Neural progenitor cell (in vitro differentiated cells): ENCODE data around the gene MYCBPAP. TPM values are rescaled to one million over a fixed set of nuclear protein-coding genes. Genes with fewer than 3 reads are reported as not detected.

Source experiments
- DNase-seq: peaks from one replicate; pipeline ENCODE4 v3.0.0-alpha.2; 2016; ENCODE audit warnings: low spot score
- H2AFZ ChIP-seq: fragments of 200-600 bp; sonication (generic); replicated peaks from 2 replicates; pipeline ENCODE4 v1.6.1; 2016; ENCODE audit warnings: antibody characterized with exemption
- H3F3A ChIP-seq: fragments of 200-600 bp; sonication (generic); 2 replicates; pipeline ENCODE4 v1.6.1; 2016; ENCODE audit warnings: antibody characterized with exemption, low read depth
- H3K27ac ChIP-seq: fragments of 200-600 bp; sonication (generic); 2 replicates; pipeline ENCODE4 v1.5.1; 2016; ENCODE audit warnings: mild to moderate bottlenecking
- H3K27me3 ChIP-seq: fragments of 200-600 bp; sonication (generic); 2 replicates; pipeline ENCODE4 v1.6.1; 2016; ENCODE audit warnings: mild to moderate bottlenecking, moderate library complexity
- H3K36me3 ChIP-seq: fragments of 200-600 bp; sonication (generic); 2 replicates; pipeline ENCODE4 v1.5.1; 2016
- H3K4me1 ChIP-seq: fragments of 200-600 bp; sonication (generic); 2 replicates; pipeline ENCODE4 v1.6.1; 2016; ENCODE audit warnings: mixed run types
- H3K4me2 ChIP-seq: fragments of 200-600 bp; sonication (generic); 2 replicates; pipeline ENCODE4 v1.6.1; 2016
- H3K4me3 ChIP-seq: fragments of 200-600 bp; sonication (generic); 2 replicates; pipeline ENCODE4 v1.5.1; 2016
- H3K79me2 ChIP-seq: fragments of 200-600 bp; sonication (generic); 2 replicates; pipeline ENCODE4 v1.6.1; 2016; ENCODE audit warnings: low read depth
- H3K9ac ChIP-seq: fragments of 200-600 bp; sonication (generic); 2 replicates; pipeline ENCODE4 v1.6.1; 2016
- H3K9me3 ChIP-seq: fragments of 200-600 bp; sonication (generic); 2 replicates; pipeline ENCODE4 v1.5.1; 2016; ENCODE audit warnings: low read depth
- H4K20me1 ChIP-seq: fragments of 200-600 bp; sonication (generic); 2 replicates; pipeline ENCODE4 v1.6.1; 2016; ENCODE audit warnings: low read depth
- H3K27ac Mint-ChIP-seq: 3 replicates; pipeline ENCODE4 v1.8.0; 2021; ENCODE audit warnings: mixed read lengths
- H3K27me3 Mint-ChIP-seq: 2 replicates; pipeline ENCODE4 v1.8.0; 2022; ENCODE audit warnings: low read depth, mild to moderate bottlenecking, inconsistent platforms, moderate library complexity, mixed read lengths; ENCODE audit not compliant: insufficient read depth
- H3K36me3 Mint-ChIP-seq: 3 replicates; pipeline ENCODE4 v1.8.0; 2021; ENCODE audit warnings: mixed read lengths
- H3K4me1 Mint-ChIP-seq: 3 replicates; pipeline ENCODE4 v1.8.0; 2021; ENCODE audit warnings: mixed read lengths
- H3K4me3 Mint-ChIP-seq: 3 replicates; pipeline ENCODE4 v1.8.0; 2021; ENCODE audit warnings: mild to moderate bottlenecking, moderate library complexity, mixed read lengths
- H3K9me3 Mint-ChIP-seq: 3 replicates; pipeline ENCODE4 v1.8.0; 2020; ENCODE audit warnings: mixed read lengths
- CTCF ChIP-seq: fragments of 200-600 bp; sonication (generic); IDR thresholded peaks from 2 replicates; pipeline ENCODE4 v1.5.1; 2017; ENCODE audit warnings: antibody characterized with exemption, mild to moderate bottlenecking
- EZH2 ChIP-seq: fragments of 200-600 bp; sonication (generic); IDR thresholded peaks from 2 replicates; pipeline ENCODE4 v1.6.1; 2017; ENCODE audit warnings: antibody characterized with exemption, mild to moderate bottlenecking, moderate library complexity
- EZH2phosphoT487 ChIP-seq: fragments of 200-600 bp; sonication (generic); IDR thresholded peaks from 2 replicates; pipeline ENCODE4 v1.6.1; 2017; ENCODE audit warnings: antibody characterized with exemption
- total RNA-seq: library from RNA; depleted of rRNA; stranded (reverse); fragments of >200 nt; gene quantifications from 2 replicates; pipeline ENCODE4 v1.2.3, GENCODE V29; 2015; ENCODE audit warnings: low replicate concordance

The MYCBPAP gene
- total RNA-seq, 1 donor from 2014 or later, result 3.5 TPM

- no peaks in the 10 kb centered on the region for H3K79me2 ChIP-seq
- peaks cover 24% of the 10 kb centered on the region for H3K4me1 Mint-ChIP-seq
- no peak for DNase-seq
- H3K4me1 ChIP-seq, result peaks cover 19% of the 10 kb centered on the region
- H3K27ac ChIP-seq, result no peak overlapping the region
- no peaks in the 10 kb centered on the region for H3K9me3 Mint-ChIP-seq
- H3K27me3 ChIP-seq, result peaks cover 30% of the 10 kb centered on the region
- H3K36me3 ChIP-seq, result no peaks in the 10 kb centered on the region
- H3K36me3 Mint-ChIP-seq, result peaks cover 2% of the 10 kb centered on the region
- H3K27me3 Mint-ChIP-seq, result peaks cover 26% of the 10 kb centered on the region
- TF ChIP-seq EZH2 (no peak), EZH2phosphoT487 (no peak), CTCF (no peak)
- H4K20me1 ChIP-seq, result peaks cover 15% of the 10 kb centered on the region
- H2AFZ ChIP-seq, result no peak overlapping the region
- H3K4me3 Mint-ChIP-seq, result no peak overlapping the region
- no peak overlapping the region for H3K9ac ChIP-seq
- H3K4me3 ChIP-seq, result no peak overlapping the region
- peaks cover 19% of the 10 kb centered on the region for H3F3A ChIP-seq
- H3K27ac Mint-ChIP-seq, result peak overlapping the region; percentile 65
- H3K4me2 ChIP-seq, result no peak overlapping the region
- H3K9me3 ChIP-seq, result no peaks in the 10 kb centered on the region
Measured at GRCh38 chr17:50554201-50554600, 46.0 kb downstream of the MYCBPAP start.

- DNase-seq, result no peak
- Mint-ChIP-seq H3K27me3 (peaks cover 32% of the 10 kb centered on the region), H3K4me1 (peaks cover 24% of the 10 kb centered on the region), H3K27ac (no peak overlapping the region), H3K4me3 (no peak overlapping the region), H3K36me3 (no peaks in the 10 kb centered on the region), H3K9me3 (no peaks in the 10 kb centered on the region)
- Histone ChIP-seq H3K4me2 (no peak overlapping the region), H4K20me1 (peaks cover 21% of the 10 kb centered on the region), H3K4me1 (peaks cover 24% of the 10 kb centered on the region), H3K27ac (no peak overlapping the region), H3F3A (peaks cover 40% of the 10 kb centered on the region), H3K9me3 (no peaks in the 10 kb centered on the region), H3K27me3 (peaks cover 52% of the 10 kb centered on the region), H3K9ac (no peak overlapping the region), H3K4me3 (no peak overlapping the region), H3K36me3 (no peaks in the 10 kb centered on the region), H3K79me2 (no peaks in the 10 kb centered on the region), H2AFZ (no peak overlapping the region)
- TF ChIP-seq EZH2 (no peak), CTCF (no peak), EZH2phosphoT487 (no peak)
Measured at GRCh38 chr17:50556803-50557202, 48.6 kb downstream of the MYCBPAP start.

GRCh38 chr17:50557630-50558029, 49.4 kb downstream of the MYCBPAP start:
- Histone ChIP-seq H3K36me3 (no peaks in the 10 kb centered on the region), H3K4me1 (peaks cover 32% of the 10 kb centered on the region), H3K79me2 (no peaks in the 10 kb centered on the region), H3K27ac (no peak overlapping the region), H3F3A (peaks cover 44% of the 10 kb centered on the region), H2AFZ (no peak overlapping the region), H3K4me2 (no peak overlapping the region), H3K4me3 (no peak overlapping the region), H3K27me3 (peaks cover 60% of the 10 kb centered on the region), H3K9ac (no peak overlapping the region), H4K20me1 (peaks cover 26% of the 10 kb centered on the region), H3K9me3 (no peaks in the 10 kb centered on the region)
- no peaks in the 10 kb centered on the region for H3K36me3 Mint-ChIP-seq
- H3K4me3 Mint-ChIP-seq, result no peak overlapping the region
- H3K4me1 Mint-ChIP-seq, result peaks cover 30% of the 10 kb centered on the region
- TF ChIP-seq EZH2 (no peak), EZH2phosphoT487 (no peak), CTCF (no peak)
- no peak overlapping the region for H3K27ac Mint-ChIP-seq
- no peaks in the 10 kb centered on the region for H3K9me3 Mint-ChIP-seq
- no peak for DNase-seq
- peaks cover 35% of the 10 kb centered on the region for H3K27me3 Mint-ChIP-seq
